GM18505 (cell line): ENCODE measurements around the gene SPNS2.

Experiments used
- ATAC-seq: cut with Tn5 transposase; IDR thresholded peaks from one replicate; pipeline ENCODE4 v1.9.1; 2021; ENCODE audit not compliant: unreplicated experiment
- POLR2A ChIP-seq: IDR thresholded peaks from 4 replicates; pipeline ENCODE4 v1.6.1; 2011; ENCODE audit warnings: borderline replicate concordance; ENCODE audit not compliant: insufficient read depth, insufficient read length; ENCODE audit errors: extremely low read depth

Gene SPNS2

DNA sequence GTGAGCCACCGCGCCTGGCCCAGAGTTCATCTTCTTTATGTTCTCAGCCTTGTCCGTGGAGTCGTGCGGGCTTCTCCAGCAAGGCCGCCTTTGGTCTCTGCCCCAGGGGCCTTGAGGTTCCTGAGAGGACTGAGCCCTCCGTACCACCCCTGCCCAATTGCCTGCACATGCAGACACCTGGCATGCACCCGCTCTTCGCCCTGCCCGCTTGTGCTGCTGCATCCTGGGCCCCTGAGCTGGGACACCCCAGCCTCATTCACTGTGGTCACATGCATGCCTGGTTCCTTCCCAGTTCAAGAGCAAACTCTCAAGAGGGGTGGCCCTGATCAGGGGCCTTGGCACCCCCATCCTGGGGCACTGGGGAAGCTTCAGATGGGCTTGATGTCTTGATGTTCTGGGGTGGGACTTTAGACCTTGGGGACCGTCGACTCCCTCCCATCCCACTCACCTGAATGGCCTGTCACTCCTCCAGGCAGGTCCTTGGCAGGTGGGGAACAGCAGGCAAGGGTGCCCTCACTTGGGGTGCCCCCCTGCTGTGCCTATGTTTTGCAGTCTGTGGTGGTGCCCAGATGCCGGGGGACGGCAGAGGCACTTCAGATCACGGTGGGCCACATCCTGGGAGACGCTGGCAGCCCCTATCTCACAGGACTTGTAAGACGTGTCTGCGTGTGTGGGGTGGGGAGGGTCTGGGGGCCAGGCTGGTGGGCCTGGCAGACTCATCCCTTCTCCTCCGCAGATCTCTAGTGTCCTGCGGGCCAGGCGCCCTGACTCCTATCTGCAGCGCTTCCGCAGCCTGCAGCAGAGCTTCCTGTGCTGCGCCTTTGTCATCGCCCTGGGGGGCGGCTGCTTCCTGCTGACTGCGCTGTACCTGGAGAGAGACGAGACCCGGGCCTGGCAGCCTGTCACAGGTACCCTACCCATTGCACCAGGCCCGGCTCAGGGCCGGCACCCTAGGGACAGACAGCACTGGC is 12.7 kb upstream of the SPNS2 start:
- ATAC-seq, result no peak
- TF ChIP-seq POLR2A, result no peak

DNA sequence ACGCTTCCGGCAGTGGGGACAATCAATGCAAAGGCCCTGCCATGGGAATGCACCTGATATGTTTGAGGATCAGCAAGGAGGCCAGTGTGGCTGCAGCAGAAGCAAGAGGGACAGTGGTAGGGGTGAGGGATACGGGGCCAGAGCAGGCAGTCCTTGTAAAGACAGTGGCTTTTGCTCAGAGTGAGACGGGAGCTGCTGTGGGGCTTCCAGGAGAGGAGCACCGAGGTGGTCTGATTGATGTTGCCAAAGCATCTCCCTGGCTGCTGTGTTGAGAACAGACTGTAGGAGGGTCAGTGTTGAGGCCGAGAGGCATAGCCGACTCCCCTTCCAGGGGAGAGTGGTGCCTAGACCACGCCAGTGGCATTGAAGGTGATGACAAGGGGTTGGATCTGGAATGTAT is 11.4 kb upstream of the SPNS2 start:
- TF ChIP-seq POLR2A, result no peak

DNA sequence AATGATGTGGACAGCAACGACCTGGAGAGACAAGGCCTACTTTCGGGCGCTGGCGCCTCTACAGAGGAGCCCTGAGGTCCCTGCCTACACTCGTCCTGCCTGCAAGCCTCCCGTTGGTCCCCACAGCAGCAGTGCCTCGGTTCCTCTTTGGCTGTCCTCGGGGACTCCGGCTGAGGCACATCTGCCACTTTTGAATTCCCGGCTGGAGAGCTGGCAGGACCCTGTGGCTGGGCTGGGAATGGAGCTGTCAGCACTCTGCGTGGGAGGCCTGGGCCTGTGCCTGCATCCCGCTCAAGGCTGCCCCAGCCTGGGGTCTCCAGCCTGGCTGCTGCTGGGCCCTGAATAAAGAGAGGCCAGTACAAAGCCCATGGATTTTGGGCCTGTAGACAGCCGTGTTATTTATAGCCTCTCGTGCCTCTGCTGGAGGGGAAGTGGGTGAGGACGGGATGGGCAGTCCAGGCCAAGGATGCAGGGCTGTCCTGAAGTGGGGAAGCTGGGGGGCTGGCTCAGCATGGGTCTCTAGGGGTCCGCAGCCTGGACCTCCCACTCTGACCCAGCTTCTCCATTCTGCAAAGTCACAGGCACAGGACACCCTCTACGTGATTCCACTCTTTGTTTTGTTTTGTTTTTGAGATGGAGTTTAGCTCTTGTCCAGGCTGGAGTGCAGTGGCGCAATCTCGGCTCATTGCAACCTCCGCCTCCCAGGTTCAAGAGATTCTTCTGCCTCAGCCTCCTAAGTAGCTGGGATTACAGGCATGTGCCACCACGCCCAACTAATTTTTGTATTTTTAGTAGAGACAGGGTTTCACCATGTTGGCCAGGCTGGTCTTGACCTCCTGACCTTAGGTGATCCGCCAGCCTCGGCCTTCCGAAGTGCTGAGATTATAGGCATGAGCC is 10.6 kb upstream of the SPNS2 start:
- ATAC-seq, result no peak
- TF ChIP-seq POLR2A, result no peak

More for the DNA sequence above, 11.4 kb upstream of the SPNS2 start:
- no peak for ATAC-seq

DNA sequence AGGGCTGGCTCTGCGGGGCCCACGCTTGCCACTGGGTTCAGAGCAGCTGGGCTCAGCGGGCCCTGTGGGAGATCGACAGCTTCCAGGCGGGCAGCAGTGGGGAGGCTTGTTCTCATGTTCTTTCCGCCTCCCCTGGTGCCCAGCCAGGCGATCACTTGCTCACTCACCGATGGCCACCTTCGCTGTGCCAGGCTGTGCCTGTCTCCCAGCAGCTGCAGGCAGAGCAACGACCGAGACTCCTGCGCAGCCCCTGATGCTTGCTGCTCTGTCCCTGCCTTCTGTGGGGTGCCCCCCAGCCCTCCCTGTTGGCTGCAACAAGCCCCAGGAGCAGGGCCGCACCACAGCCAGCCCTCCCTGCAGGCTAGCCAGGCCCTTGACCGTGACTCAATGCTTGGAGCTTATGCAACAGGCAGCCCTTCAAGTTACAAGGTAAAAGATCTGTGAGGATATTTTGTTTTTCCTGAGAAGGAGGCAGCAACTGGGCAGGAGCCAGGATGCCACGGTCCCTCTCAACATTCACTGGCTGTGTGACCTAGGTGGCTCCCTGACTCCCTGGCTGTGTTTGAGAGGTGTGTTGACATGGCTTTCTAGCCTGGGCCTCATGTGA is 9.6 kb upstream of the SPNS2 start:
- TF ChIP-seq POLR2A, result no peak
- no peak for ATAC-seq

DNA sequence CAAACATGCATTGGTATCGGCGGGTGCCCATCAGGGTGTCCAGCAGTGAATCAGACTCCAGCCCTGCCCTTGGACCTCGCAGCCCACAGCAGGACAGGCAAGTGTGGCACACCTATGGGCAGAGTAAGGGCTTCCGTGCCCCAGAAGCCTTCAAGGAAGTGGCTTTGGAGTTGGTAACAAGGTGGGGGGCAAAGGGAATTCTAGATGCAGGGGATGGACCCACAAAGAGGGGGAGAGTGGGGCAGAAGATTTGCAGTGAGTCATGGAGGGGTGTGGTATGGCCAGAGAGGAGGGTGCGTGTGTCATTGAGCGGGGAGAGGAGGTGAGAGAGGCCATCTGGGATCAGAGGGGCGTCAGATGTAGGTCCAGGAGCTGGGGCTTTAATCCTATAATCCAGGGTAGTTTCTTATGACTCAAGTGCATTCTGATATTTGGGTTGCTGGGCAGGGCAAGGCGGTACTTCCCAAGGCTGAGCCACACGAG is 8.5 kb upstream of the SPNS2 start:
- TF ChIP-seq POLR2A, result no peak

DNA sequence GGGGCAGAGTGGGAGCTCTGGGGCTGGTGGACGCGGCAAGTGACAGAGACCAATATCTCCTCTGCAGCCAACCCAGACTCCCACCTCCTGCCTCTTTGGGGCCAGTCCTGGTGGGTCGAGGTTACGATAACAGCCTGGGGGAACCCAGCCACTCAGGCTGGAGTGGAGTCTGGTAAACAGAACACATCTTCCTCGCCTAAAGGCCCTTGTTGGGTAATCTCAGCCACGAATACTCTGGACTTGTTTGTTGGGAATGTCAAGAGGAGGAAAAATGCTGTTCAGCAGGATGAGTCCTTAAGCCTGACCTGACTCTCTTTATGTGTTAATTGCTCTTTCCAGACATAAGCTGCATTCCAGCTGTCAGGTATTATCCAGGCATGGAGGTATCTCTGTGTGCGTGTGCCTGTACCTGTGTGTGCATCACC is 8.0 kb upstream of the SPNS2 start:
- no peak for ATAC-seq
- TF ChIP-seq POLR2A, result no peak

More for the DNA sequence above, 8.5 kb upstream of the SPNS2 start:
- ATAC-seq, result no peak

DNA sequence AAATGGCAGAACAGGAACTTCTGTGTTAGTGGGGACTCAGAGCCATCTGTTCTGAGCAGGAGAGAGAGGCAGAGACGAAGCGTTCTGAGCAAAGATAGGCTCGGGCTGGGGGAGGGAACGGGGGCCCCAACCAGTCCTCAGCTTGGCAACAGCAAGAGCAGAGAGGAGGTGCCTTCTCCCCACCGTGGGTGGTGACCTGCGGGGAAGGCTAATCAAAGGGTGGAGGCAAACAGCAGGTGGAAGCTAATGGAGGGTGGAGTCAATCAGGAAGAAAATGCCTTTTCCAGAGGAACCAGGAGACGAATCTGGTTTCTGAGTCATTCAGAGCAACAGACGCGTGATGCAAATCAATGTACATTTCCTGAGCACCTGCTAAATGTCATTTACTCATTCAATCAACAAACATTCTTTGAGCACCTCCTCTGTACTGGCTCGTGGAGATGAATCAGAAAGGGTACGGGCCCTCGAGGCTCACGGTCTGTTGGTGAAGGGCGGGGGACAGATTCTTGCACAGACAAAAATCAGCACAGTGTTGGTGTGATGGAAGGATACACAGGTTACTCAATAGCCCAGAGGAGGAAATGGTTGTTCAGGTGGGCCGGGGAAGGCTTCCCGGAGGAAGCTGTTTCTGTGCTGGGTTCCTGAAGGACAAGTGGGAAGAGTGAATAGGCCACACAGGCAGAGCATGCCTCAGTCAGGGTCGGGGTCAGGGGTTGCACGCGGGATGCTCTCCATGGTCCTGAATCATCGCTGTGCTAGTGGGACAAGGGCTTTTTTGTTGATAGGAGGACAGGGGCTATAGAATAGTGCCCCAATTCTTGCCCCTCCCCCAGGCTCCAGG is 5.7 kb upstream of the SPNS2 start:
- no peak for TF ChIP-seq POLR2A
- ATAC-seq, result no peak

DNA sequence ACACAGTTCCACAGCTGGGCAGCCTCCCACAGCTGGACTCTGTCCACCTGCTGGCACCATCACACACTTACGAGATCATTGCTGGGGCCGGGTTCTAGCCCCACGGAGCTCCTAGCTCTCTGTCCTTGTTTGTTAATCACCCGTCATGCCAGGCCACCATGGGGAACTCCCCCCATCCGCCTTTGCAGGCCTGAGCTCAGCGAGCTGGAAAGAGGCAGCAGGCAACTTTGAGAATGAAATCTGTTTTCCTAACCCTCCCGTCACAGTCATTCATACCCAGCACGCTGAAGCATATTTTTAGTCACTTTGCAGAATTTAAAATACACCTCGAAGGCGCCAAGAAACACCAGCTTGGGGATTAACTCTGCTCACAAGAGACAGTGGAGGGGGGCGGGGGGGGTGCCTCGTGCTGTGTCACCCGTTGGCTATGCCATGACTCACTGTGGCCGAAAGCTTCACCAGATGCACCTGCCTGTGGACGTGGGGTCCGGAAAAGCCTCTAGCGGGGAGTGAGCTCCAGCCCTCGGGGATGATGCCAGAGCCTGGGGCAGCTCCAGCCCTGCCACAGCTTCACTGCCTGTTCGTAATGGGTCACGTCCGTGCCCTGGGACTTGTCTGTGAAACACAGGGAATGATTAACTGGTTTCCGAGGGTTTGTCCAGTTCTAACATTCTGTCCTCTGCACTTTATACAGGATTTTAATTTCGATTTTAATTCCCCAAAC is 1.4 kb upstream of the SPNS2 start:
- ATAC-seq, result no peak
- TF ChIP-seq POLR2A, result no peak

DNA sequence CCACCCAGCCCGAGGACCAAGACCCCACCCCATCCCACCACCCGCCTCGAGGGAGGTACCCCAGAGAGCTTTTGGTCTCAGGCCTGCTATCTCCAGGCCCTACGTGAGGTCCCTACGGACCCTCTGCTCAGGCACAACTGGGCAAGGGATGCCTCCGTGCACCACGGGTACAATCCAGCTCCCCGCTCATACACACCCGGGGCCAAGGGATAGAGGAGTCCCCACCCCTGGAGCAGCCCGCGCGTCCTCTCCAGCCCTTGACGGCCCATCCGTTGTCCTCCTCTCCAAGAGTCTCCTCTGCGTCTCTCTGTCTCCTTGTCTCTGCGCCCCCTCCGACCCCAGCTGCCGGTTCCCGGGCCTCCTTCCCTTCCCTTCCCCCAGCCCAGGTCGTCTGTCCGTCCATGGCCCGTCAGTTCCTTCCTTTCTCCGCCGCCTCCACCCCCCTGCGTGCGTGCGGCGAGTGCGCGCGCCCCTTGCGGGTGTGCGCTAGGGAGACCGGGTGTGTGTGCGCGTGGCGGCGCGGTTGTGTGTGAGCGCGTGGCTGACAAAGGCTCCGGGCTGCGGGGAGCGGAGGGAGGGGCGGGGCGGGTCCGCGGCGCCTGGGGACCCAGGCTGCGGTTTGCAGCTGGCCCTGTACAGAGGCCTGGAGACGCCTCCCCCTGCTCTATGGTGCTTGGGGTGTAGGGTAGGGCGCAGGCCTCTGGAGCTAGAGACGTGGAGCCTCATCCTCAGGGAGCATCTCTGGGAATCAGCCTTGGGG is 930 bp downstream of the SPNS2 start:
- TF ChIP-seq POLR2A, result no peak

DNA sequence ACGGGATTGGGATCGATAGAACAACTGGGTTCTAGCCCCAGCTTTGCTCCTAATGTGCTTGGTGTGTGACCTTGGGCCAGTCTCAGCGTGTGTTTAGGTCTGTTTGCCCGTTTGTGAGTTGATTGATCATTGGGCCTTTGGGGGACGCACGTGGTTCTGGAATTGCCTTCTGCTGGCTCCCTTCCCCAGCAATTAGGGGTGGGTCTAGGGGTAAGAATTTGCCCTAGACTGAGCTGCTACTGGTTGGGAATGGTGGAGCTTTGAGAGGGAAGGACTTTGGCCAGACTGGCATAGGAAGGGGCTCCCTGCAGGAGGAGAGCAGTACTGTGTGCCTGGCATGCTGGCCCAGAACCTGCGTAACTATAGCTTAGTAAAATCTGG is 1.5 kb downstream of the SPNS2 start:
- no peak for TF ChIP-seq POLR2A
- ATAC-seq, result no peak

More for the DNA sequence above, 930 bp downstream of the SPNS2 start:
- no peak for ATAC-seq
